OCI-LY7 (cell line): ENCODE measurements around the gene DBNDD1.

Experiments used
- EZH2phosphoT487 ChIP-seq: fragments of 200-600 bp; sonication (generic); IDR thresholded peaks from 2 replicates; pipeline ENCODE4 v1.6.1; 2018; ENCODE audit warnings: low read depth, borderline replicate concordance, mild to moderate bottlenecking, mixed run types, antibody characterized with exemption, low read length, moderate library complexity, mixed read lengths
- TF ChIP-seq, protein P1 (sequence below): fragments of 200-600 bp; sonication (generic); conservative IDR thresholded peaks from 2 replicates; pipeline ENCODE4 v1.5.1; 2014; ENCODE audit warnings: mild to moderate bottlenecking, antibody characterized with exemption, low read length, moderate library complexity, mixed read lengths

DNA sequence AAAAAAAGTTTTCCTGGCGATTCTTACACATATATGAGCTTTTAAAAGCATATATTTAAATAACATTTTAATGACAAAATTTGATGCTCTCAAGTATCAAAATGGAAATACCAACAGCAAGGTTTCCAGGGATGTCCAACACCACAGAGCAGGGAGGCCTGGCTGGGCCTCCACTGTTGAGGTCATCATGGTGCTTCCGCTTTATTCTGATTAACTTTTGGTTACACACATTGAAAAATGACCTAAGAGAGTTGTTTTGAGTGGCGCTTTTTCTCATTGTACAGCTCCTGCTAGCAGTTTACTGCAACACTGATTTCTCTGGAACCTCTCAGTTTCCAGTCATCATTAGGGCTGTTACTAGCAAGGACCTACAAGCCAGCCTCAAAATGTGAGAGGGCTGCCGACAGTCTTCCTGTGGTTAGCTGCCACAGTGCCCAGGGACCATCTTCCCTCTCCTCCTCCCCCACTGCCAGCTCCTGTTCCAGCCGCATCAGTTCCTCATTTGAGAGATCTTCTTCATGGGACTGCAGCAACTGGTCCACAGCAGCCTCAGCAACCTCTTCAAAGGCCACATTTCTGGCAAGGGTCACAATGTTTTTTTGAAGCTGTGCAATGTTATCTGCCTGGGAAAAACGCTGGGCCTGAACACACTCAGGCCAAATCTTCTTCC is 49.4 kb downstream of the DBNDD1 start:
- TF ChIP-seq, protein P1, sequence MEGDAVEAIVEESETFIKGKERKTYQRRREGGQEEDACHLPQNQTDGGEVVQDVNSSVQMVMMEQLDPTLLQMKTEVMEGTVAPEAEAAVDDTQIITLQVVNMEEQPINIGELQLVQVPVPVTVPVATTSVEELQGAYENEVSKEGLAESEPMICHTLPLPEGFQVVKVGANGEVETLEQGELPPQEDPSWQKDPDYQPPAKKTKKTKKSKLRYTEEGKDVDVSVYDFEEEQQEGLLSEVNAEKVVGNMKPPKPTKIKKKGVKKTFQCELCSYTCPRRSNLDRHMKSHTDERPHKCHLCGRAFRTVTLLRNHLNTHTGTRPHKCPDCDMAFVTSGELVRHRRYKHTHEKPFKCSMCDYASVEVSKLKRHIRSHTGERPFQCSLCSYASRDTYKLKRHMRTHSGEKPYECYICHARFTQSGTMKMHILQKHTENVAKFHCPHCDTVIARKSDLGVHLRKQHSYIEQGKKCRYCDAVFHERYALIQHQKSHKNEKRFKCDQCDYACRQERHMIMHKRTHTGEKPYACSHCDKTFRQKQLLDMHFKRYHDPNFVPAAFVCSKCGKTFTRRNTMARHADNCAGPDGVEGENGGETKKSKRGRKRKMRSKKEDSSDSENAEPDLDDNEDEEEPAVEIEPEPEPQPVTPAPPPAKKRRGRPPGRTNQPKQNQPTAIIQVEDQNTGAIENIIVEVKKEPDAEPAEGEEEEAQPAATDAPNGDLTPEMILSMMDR = no peak
- TF ChIP-seq EZH2phosphoT487 = no peak
